Cardiac muscle cell (in vitro differentiated cells and primary cell): ENCODE results near the gene CKS1B. TPM values are rescaled to one million over a fixed set of nuclear protein-coding genes. Genes with fewer than 3 reads are reported as not detected.
A peak's percentile ranks its signal among the peaks of the same experiment; 100 is the strongest.
"Not testable (repeated sequence)": the region's sequence is repeated elsewhere in the genome, so short reads cannot be mapped to it uniquely, and the experiment has no call there.

Experiments
- DNase-seq, 2 donors: peaks; one replicate each; pipeline versions ENCODE4 v3.0.0 to v3.0.0-alpha.2; 2010 to 2017; ENCODE audit warnings: low read depth in 1 of 2, low spot score in 1 of 2
- H3K27ac ChIP-seq: fragments of 200-600 bp; sonication (generic); 2 replicates; pipeline ENCODE4 v1.5.1; 2016
- H3K27me3 ChIP-seq: fragments of 200-600 bp; sonication (generic); 2 replicates; pipeline ENCODE4 v1.6.0; 2016; ENCODE audit warnings: control low read depth
- H3K36me3 ChIP-seq: fragments of 200-600 bp; sonication (generic); 2 replicates; pipeline ENCODE4 v1.5.1; 2016; ENCODE audit warnings: control low read depth
- H3K4me1 ChIP-seq: fragments of 200-600 bp; sonication (generic); 2 replicates; pipeline ENCODE4 v1.8.1; 2017; ENCODE audit warnings: low read depth, mild to moderate bottlenecking, mixed run types
- H3K4me3 ChIP-seq: fragments of 200-600 bp; sonication (generic); 2 replicates; pipeline ENCODE4 v1.5.1; 2016; ENCODE audit warnings: mild to moderate bottlenecking
- H3K9me3 ChIP-seq: fragments of 200-600 bp; sonication (generic); 2 replicates; pipeline ENCODE4 v1.5.1; 2017; ENCODE audit warnings: low read depth, mild to moderate bottlenecking, control low read depth
- polyA plus RNA-seq: library from polyadenylated mRNA; unstranded; fragments of >200 nt; fragmentation: Nextera tagmentation; extraction: Ambion mirVana; gene quantifications from 2 replicates; pipeline ENCODE4 v1.2.1, GENCODE V29; 2016
- total RNA-seq: library from RNA; depleted of rRNA; stranded (reverse); fragments of >200 nt; gene quantifications from 2 replicates; pipeline ENCODE4 v1.2.3, GENCODE V29; 2016
- TF ChIP-seq, protein P1 (sequence below): IDR thresholded peaks from 2 replicates; pipeline ENCODE4 v1.5.1; 2012; ENCODE audit warnings: low read depth, mild to moderate bottlenecking, low read length

The CKS1B gene
- total and polyA plus RNA-seq, 2 experiments from 2014 or later = 96.5 to 157 TPM

DNA sequence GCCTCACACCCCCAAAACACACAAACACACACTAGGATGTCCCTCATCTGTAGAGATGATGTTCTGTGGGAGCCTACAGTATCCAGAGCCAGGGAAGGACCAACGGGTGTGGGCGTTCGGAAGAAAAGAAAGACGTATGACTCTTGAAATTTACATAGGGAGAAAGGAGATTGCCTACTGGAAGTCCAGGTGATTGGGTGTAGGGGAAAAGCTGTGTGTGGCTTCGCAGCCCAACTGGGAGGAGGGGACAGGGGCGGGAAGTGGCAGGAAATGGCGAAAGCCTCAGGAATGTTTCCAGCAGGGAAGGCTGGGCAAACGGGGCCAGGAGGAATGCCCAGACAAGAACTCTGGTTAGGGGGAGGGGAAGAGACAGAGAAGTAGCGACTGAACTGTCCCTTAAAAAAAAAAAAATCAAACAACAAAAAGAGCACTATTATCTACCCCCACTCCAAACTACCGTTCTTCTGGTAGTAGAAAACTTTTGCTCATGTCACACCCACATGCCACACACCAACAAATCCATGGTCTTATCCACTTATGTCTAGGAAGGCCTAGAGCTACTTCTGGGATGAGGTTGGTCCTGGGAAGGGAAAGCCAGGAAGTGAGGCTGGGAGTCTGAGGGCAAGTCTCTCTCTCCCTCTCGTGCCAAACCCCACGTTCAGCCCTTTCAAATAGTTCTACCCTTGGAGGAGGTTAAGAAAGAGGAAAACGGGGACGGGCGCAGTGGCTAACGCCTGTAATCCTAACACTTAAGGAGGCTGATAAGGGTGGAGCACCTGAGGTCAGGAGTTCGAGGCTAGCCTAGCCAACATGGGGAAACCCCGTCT, 1.8 kb upstream of the CKS1B start:
- Histone ChIP-seq H3K4me3 (peak overlapping the region; percentile 48), H3K36me3 (no peaks in the 10 kb centered on the region), H3K27ac (peak overlapping the region; percentile 98), H3K4me1 (peaks cover 39% of the 10 kb centered on the region), H3K27me3 (no peaks in the 10 kb centered on the region), H3K9me3 (no peaks in the 10 kb centered on the region)
- TF ChIP-seq, protein P1, sequence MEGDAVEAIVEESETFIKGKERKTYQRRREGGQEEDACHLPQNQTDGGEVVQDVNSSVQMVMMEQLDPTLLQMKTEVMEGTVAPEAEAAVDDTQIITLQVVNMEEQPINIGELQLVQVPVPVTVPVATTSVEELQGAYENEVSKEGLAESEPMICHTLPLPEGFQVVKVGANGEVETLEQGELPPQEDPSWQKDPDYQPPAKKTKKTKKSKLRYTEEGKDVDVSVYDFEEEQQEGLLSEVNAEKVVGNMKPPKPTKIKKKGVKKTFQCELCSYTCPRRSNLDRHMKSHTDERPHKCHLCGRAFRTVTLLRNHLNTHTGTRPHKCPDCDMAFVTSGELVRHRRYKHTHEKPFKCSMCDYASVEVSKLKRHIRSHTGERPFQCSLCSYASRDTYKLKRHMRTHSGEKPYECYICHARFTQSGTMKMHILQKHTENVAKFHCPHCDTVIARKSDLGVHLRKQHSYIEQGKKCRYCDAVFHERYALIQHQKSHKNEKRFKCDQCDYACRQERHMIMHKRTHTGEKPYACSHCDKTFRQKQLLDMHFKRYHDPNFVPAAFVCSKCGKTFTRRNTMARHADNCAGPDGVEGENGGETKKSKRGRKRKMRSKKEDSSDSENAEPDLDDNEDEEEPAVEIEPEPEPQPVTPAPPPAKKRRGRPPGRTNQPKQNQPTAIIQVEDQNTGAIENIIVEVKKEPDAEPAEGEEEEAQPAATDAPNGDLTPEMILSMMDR = no peak
- DNase-seq = peak; percentile 86 to 98

DNA sequence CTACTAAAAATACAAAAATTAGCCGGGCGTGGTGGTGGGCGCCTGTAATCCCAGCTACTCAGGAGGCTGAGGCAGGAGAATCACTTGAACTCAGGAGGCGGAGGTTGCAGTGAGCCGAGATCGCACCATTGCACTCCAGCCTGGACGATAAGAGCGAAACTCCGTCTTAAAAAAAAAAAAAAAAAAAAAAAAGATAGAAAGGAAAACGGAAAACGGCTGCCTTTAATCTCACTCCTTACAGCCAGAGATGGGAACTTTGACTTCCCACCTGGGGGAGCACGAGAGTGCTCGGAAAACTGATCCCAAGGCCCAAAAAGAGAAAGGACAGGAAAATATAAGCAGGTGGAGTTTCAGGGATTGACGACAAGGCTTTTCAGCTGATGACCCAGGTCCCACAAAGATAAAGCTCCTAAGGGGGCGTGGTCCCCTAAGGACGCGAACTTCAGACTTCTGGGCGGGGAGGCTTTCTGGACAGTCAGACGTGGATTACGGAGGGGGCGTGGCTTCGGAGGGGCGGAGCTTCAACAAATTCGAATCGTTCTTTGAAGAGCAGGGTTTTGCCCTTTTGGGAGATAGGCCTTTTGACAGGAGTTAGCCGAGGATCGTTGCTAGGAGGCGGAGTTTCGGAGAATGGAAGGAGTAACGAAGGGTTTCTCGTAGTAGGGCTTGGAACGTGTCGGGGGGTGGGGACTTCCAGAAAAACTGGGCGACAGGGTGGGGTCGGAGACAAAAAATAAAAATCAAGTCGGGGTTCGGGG, 958 bp upstream of the CKS1B start:
- Histone ChIP-seq H3K4me3 (peak overlapping the region; percentile 48), H3K9me3 (no peaks in the 10 kb centered on the region), H3K27me3 (no peaks in the 10 kb centered on the region), H3K4me1 (peaks cover 39% of the 10 kb centered on the region), H3K27ac (peak overlapping the region; percentile 98), H3K36me3 (no peaks in the 10 kb centered on the region)
- DNase-seq = peak; percentile 96 to 99
- TF ChIP-seq, protein P1 = no peak

DNA sequence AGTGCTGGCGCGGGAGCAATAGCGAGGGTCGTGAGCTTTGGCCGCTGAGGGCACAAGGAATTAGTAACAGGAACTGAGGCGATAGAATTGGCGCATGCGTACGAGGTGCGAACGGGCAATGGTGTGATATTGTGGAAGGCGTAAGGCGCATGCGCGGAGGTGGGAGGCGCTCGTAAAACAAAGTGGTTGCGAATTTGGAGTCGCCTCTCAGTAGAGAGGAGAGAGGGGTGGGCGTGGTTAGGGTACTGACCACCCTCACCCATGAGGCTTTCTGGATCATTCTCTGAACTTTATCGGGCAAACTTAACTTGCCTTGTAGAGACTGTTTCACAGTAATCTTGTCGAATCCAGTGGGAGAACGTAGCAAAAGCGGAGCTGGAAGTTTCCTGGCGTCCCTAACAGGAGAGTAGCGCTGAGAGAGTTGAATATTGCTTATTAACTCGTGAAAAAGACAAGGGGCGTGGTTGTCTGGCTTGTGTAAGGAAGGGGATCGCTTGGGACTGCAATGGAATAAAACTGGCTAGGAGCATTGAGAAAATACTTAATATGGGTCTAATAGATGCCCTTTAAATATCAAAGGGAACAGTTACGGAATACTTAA, 427 bp downstream of the CKS1B start:
- peaks cover 29% of the 10 kb centered on the region for H3K4me1 ChIP-seq

DNA sequence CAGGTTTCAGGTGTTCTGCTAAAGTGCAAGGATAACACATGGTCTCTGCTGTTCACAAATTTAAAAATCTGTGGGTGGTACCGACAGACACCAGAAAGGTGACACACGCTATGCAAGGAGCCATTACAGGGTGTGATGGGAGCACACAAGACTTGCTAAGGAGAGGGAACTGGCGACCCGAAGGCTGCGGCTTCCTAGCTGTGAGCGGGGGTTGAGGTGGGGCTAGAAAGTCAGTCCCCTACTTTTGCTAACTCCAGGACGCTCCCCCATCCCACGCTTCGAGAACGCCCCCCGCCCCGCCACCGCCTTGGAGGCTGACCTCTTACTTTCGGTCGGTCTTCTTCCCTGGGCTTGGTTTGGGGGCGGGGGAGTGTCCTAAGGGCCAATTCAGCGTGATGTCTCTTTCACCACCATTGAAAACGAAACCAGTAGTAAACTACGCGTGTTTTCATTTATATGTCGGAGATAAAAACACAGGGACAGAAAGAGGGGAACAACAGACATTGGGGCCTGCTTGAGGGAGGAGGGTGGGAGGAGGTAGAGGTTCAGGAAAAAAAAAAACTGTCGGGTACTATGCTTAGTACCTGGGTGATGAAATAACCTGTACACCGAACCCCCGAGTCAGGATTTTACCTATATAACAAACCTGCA, 1.1 kb downstream of the CKS1B start:
- peak; percentile 44 to 73 for DNase-seq
- no peaks in the 10 kb centered on the region for H3K36me3 ChIP-seq
- no peaks in the 10 kb centered on the region for H3K27me3 ChIP-seq
- peaks cover 23% of the 10 kb centered on the region for H3K4me1 ChIP-seq
- H3K4me3 ChIP-seq = peak overlapping the region; percentile 48
- H3K27ac ChIP-seq = peak overlapping the region; percentile 98
- TF ChIP-seq, protein P1 = no peak
- H3K9me3 ChIP-seq = no peaks in the 10 kb centered on the region

More for the DNA sequence above, 427 bp downstream of the CKS1B start:
- H3K27me3 ChIP-seq = no peaks in the 10 kb centered on the region
- H3K9me3 ChIP-seq = no peaks in the 10 kb centered on the region
- DNase-seq = peak; percentile 97
- no peaks in the 10 kb centered on the region for H3K36me3 ChIP-seq
- peak overlapping the region; percentile 98 for H3K27ac ChIP-seq
- TF ChIP-seq, protein P1 = no peak
- peak overlapping the region; percentile 48 for H3K4me3 ChIP-seq

DNA sequence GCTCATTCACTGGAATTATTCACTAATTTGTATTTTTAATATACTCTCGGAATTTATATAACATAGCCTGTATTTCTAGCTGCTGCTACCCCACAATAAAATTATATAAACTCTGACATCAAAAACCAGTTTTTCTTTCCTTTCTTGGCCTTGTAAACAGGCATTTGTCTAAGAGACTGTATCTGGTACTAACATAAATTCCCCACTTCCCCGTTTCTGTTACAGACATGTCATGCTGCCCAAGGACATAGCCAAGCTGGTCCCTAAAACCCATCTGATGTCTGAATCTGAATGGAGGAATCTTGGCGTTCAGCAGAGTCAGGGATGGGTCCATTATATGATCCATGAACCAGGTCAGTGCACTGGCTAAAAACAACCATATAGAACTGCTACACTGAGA, 3.3 kb downstream of the CKS1B start:
- DNase-seq = not testable (repeated sequence)

More for the DNA sequence above, 3.3 kb downstream of the CKS1B start:
- not testable (repeated sequence) for H3K27me3 ChIP-seq, H3K9me3 ChIP-seq, H3K27ac ChIP-seq, H3K36me3 ChIP-seq, H3K4me3 ChIP-seq
- H3K4me1 ChIP-seq = peaks cover 16% of the 10 kb centered on the region
